B cell (primary cell): Measurements from ENCODE around the gene UHMK1. TPM values are rescaled to one million over a fixed set of nuclear protein-coding genes. Genes with fewer than 3 reads are reported as not detected.

ENCODE experiments used
- ATAC-seq: fragments of 200-7000 bp; cut with Tn5 transposase; one replicate; pipeline ENCODE4 v1.10.0; 2021; ENCODE audit warnings: low read depth, mild to moderate bottlenecking, moderate number of reproducible peaks, moderate library complexity
- CTCF ChIA-PET: fragments of 350-600 bp; sonication (Branson Sonifier 250); formaldehyde crosslinking; loops from one replicate; lab custom pipeline; 2021; ENCODE audit warnings: antibody characterized with exemption, inconsistent platforms; lab: Charles Lee
- POLR2A ChIA-PET: fragments of 350-600 bp; sonication (Branson Sonifier 250); formaldehyde crosslinking; loops from one replicate; lab custom pipeline; 2021; ENCODE audit warnings: antibody characterized with exemption; lab: Charles Lee
- DNase-seq: peaks from one replicate; pipeline ENCODE4 v3.0.0; 2013
- H2AFZ ChIP-seq: 2 replicates; pipeline ENCODE4 v1.6.1; 2012; ENCODE audit warnings: mild to moderate bottlenecking, low read depth, low read length; ENCODE audit not compliant: insufficient read depth, poor library complexity, severe bottlenecking
- H3K27ac ChIP-seq, 2 donors: 1 replicate in 1 of 2; 2 replicates in 1 of 2; pipeline ENCODE4 v1.5.1; 2012 to 2013; ENCODE audit warnings: low read length in 2 of 2, mild to moderate bottlenecking in 2 of 2, moderate library complexity in 1 of 2
- H3K27me3 ChIP-seq, 4 experiments: fragments of 200-600 bp in 1 of 4; sonication (generic) in 1 of 4; replicated peaks in 1 of 4; 1 replicate in 2 of 4; 2 replicates in 2 of 4; pipeline versions ENCODE4 v1.6.1 to v1.7.0; 2013 to 2016; ENCODE audit warnings: low read length in 3 of 4, mild to moderate bottlenecking in 2 of 4, mixed read lengths in 1 of 4, moderate library complexity in 1 of 4; ENCODE audit not compliant: insufficient read depth in 4 of 4, control insufficient read depth in 3 of 4; ENCODE audit errors: control extremely low read depth in 1 of 4
- H3K36me3 ChIP-seq, 2 experiments: replicated peaks in 1 of 2; 1 replicate in 1 of 2; 2 replicates in 1 of 2; pipeline versions ENCODE4 v1.6.1 to v1.7.1; 2013; ENCODE audit warnings: low read length in 1 of 2; ENCODE audit not compliant: insufficient read depth in 2 of 2, control insufficient read depth in 1 of 2; ENCODE audit errors: control extremely low read depth in 1 of 2, extremely low read depth in 1 of 2
- H3K4me1 ChIP-seq, 2 donors: fragments of 200-600 bp in 1 of 2; sonication (generic) in 1 of 2; 1 replicate in 1 of 2; 2 replicates in 1 of 2; pipeline versions ENCODE4 v1.5.1 to v1.6.1; 2013 to 2017; ENCODE audit warnings: low read length in 2 of 2; ENCODE audit not compliant: control insufficient read depth in 2 of 2, insufficient read depth in 2 of 2
- H3K4me2 ChIP-seq: replicated peaks from 2 replicates; pipeline ENCODE3; 2012; ENCODE audit warnings: mild to moderate bottlenecking, low read depth, low read length; ENCODE audit not compliant: poor library complexity, severe bottlenecking
- H3K4me3 ChIP-seq, 5 experiments: fragments of 200-600 bp in 1 of 5; sonication (generic) in 1 of 5; 1 replicate in 3 of 5; 2 replicates in 2 of 5; pipeline versions ENCODE4 v1.5.1 to v1.7.0; 2011 to 2016; ENCODE audit warnings: low read length in 4 of 5, mild to moderate bottlenecking in 4 of 5, low read depth in 2 of 5, control low read depth in 1 of 5, moderate library complexity in 1 of 5; ENCODE audit not compliant: insufficient read depth in 1 of 5; ENCODE audit errors: control extremely low read depth in 1 of 5, extremely low read depth in 1 of 5
- H3K79me2 ChIP-seq: fragments of 200-600 bp; sonication (generic); one replicate; pipeline ENCODE4 v1.6.0; 2016; ENCODE audit warnings: low read length; ENCODE audit not compliant: control insufficient read depth, insufficient read depth
- H3K9ac ChIP-seq: fragments of 200-600 bp; sonication (generic); 2 replicates; pipeline ENCODE4 v1.6.1; 2017; ENCODE audit warnings: mild to moderate bottlenecking, low read length, moderate library complexity
- H3K9me3 ChIP-seq, 3 donors: one replicate each; pipeline versions ENCODE4 v1.6.1 to v1.7.1; 2013; ENCODE audit warnings: low read length in 2 of 3; ENCODE audit not compliant: control insufficient read depth in 2 of 3, insufficient read depth in 1 of 3; ENCODE audit errors: control extremely low read depth in 1 of 3
- H4K20me1 ChIP-seq: 2 replicates; pipeline ENCODE4 v1.6.0; 2012; ENCODE audit warnings: mild to moderate bottlenecking, low read length; ENCODE audit not compliant: insufficient read depth, control insufficient read depth, poor library complexity, severe bottlenecking
- H3K27ac Mint-ChIP-seq: one replicate; pipeline ENCODE4 v1.8.0; 2021; ENCODE audit warnings: mixed read lengths
- H3K27me3 Mint-ChIP-seq: one replicate; pipeline ENCODE4 v1.8.0; 2021; ENCODE audit warnings: mixed read lengths
- H3K4me1 Mint-ChIP-seq: one replicate; pipeline ENCODE4 v1.8.0; 2021; ENCODE audit warnings: mixed read lengths
- H3K4me3 Mint-ChIP-seq: one replicate; pipeline ENCODE4 v1.8.0; 2021; ENCODE audit warnings: mixed read lengths
- H3K9me3 Mint-ChIP-seq: one replicate; pipeline ENCODE4 v1.8.0; 2022; ENCODE audit warnings: mixed read lengths; ENCODE audit not compliant: insufficient read depth
- CTCF ChIP-seq: fragments of 200-600 bp; IDR thresholded peaks from one replicate; pipeline ENCODE4 v1.8.0; 2022; ENCODE audit warnings: antibody characterized with exemption, mild to moderate bottlenecking
- EZH2 ChIP-seq: IDR thresholded peaks from 2 replicates; pipeline ENCODE4 v1.6.1; 2012; ENCODE audit warnings: borderline replicate concordance, low read depth, mild to moderate bottlenecking, moderate library complexity, low read length; ENCODE audit not compliant: insufficient read depth, poor library complexity, severe bottlenecking
- WGBS: methylation state at CpG from one replicate; pipeline ENCODE4 v1.1.5; 2013; ENCODE audit warnings: missing lambda C conversion rate; ENCODE audit not compliant: insufficient coverage; 5-methylcytosine and 5-hydroxymethylcytosine counted together
- intact Hi-C: fragments of 100-400 bp; cut with micrococcal nuclease; formaldehyde crosslinking; loops from one replicate; pipeline ENCODE4 v1.10.0; 2022
- polyA plus RNA-seq: library from polyadenylated mRNA; depleted of rRNA; stranded (reverse); fragments of >200 nt; gene quantifications from 2 replicates; pipeline ENCODE4 v1.2.3, GENCODE V29; 2012
- total RNA-seq, 2 donors: library from RNA; stranded (reverse); fragments of 120-200 nt in 1 of 2; gene quantifications; 1 replicate in 1 of 2; 2 replicates in 1 of 2; pipeline versions ENCODE4 v1.2.3 to v1.2.4, GENCODE V29; 2013 to 2022

The UHMK1 gene
- total and polyA plus RNA-seq, 2 donors (not counting 1 experiment from before 2014, with no cell fraction given): 8.4 to 69.2 TPM

GRCh38 chr1:162571696-162572095 lies 74.1 kb downstream of the UHMK1 start:
- Mint-ChIP-seq H3K27ac (no peak overlapping the region), H3K4me1 (no peaks in the 10 kb centered on the region), H3K4me3 (no peak overlapping the region), H3K27me3 (no peaks in the 10 kb centered on the region), H3K9me3 (no peaks in the 10 kb centered on the region)
- 100% methylated on average over 1 of the region's 1 CpG for WGBS
- no peak for TF ChIP-seq CTCF
- TF ChIP-seq EZH2: no peak
- Histone ChIP-seq H3K4me1 (no peaks in the 10 kb centered on the region), H3K9ac (no peak overlapping the region), H3K27ac (no peak overlapping the region), H4K20me1 (no peaks in the 10 kb centered on the region), H3K4me3 (no peak overlapping the region), H3K27me3 (no peaks in the 10 kb centered on the region), H3K36me3 (peaks cover 0 to 1% of the 10 kb centered on the region in 2 experiments), H3K4me2 (no peak overlapping the region), H3K79me2 (no peaks in the 10 kb centered on the region), H2AFZ (no peak overlapping the region), H3K9me3 (no peaks in the 10 kb centered on the region)
- POLR2A ChIA-PET: no interaction called here
- DNase-seq: no peak
- intact Hi-C loops: no loop called here
- ATAC-seq: no peak
- CTCF ChIA-PET: no interaction called here

- Histone ChIP-seq H3K27ac (no peak overlapping the region), H3K4me1 (no peaks in the 10 kb centered on the region), H3K9me3 (no peaks in the 10 kb centered on the region), H3K27me3 (no peaks in the 10 kb centered on the region), H3K79me2 (no peaks in the 10 kb centered on the region), H4K20me1 (no peaks in the 10 kb centered on the region), H3K36me3 (peaks cover 0 to 1% of the 10 kb centered on the region in 2 experiments), H3K4me3 (no peak overlapping the region), H3K4me2 (no peak overlapping the region), H2AFZ (no peak overlapping the region), H3K9ac (no peak overlapping the region)
- ChIA-PET CTCF (no interaction called here), POLR2A (no interaction called here)
- no peaks in the 10 kb centered on the region for H3K9me3 Mint-ChIP-seq
- no peaks in the 10 kb centered on the region for H3K27me3 Mint-ChIP-seq
- H3K4me1 Mint-ChIP-seq: no peaks in the 10 kb centered on the region
- H3K4me3 Mint-ChIP-seq: no peak overlapping the region
- no peak for DNase-seq
- H3K27ac Mint-ChIP-seq: no peak overlapping the region
- WGBS: no CpG with 5 or more reads among the region's 1 CpG
- TF ChIP-seq EZH2 (no peak), CTCF (no peak)
- no peak for ATAC-seq
- intact Hi-C loops: no loop called here
Observed at GRCh38 chr1:162573136-162573535, 75.5 kb downstream of the UHMK1 start.
